Neural progenitor cell (in vitro differentiated cells): Measurements from ENCODE around the gene CES3. TPM values are rescaled to one million over a fixed set of nuclear protein-coding genes. Genes with fewer than 3 reads are reported as not detected.

Source experiments
- DNase-seq: peaks from one replicate; pipeline ENCODE4 v3.0.0-alpha.2; 2016; ENCODE audit warnings: low spot score
- H2AFZ ChIP-seq: fragments of 200-600 bp; sonication (generic); replicated peaks from 2 replicates; pipeline ENCODE4 v1.6.1; 2016; ENCODE audit warnings: antibody characterized with exemption
- H3F3A ChIP-seq: fragments of 200-600 bp; sonication (generic); 2 replicates; pipeline ENCODE4 v1.6.1; 2016; ENCODE audit warnings: antibody characterized with exemption, low read depth
- H3K27ac ChIP-seq: fragments of 200-600 bp; sonication (generic); 2 replicates; pipeline ENCODE4 v1.5.1; 2016; ENCODE audit warnings: mild to moderate bottlenecking
- H3K27me3 ChIP-seq: fragments of 200-600 bp; sonication (generic); 2 replicates; pipeline ENCODE4 v1.6.1; 2016; ENCODE audit warnings: mild to moderate bottlenecking, moderate library complexity
- H3K36me3 ChIP-seq: fragments of 200-600 bp; sonication (generic); 2 replicates; pipeline ENCODE4 v1.5.1; 2016
- H3K4me1 ChIP-seq: fragments of 200-600 bp; sonication (generic); 2 replicates; pipeline ENCODE4 v1.6.1; 2016; ENCODE audit warnings: mixed run types
- H3K4me2 ChIP-seq: fragments of 200-600 bp; sonication (generic); 2 replicates; pipeline ENCODE4 v1.6.1; 2016
- H3K4me3 ChIP-seq: fragments of 200-600 bp; sonication (generic); 2 replicates; pipeline ENCODE4 v1.5.1; 2016
- H3K79me2 ChIP-seq: fragments of 200-600 bp; sonication (generic); 2 replicates; pipeline ENCODE4 v1.6.1; 2016; ENCODE audit warnings: low read depth
- H3K9ac ChIP-seq: fragments of 200-600 bp; sonication (generic); 2 replicates; pipeline ENCODE4 v1.6.1; 2016
- H3K9me3 ChIP-seq: fragments of 200-600 bp; sonication (generic); 2 replicates; pipeline ENCODE4 v1.5.1; 2016; ENCODE audit warnings: low read depth
- H4K20me1 ChIP-seq: fragments of 200-600 bp; sonication (generic); 2 replicates; pipeline ENCODE4 v1.6.1; 2016; ENCODE audit warnings: low read depth
- H3K27ac Mint-ChIP-seq: 3 replicates; pipeline ENCODE4 v1.8.0; 2021; ENCODE audit warnings: mixed read lengths
- H3K27me3 Mint-ChIP-seq: 2 replicates; pipeline ENCODE4 v1.8.0; 2022; ENCODE audit warnings: low read depth, mild to moderate bottlenecking, inconsistent platforms, moderate library complexity, mixed read lengths; ENCODE audit not compliant: insufficient read depth
- H3K36me3 Mint-ChIP-seq: 3 replicates; pipeline ENCODE4 v1.8.0; 2021; ENCODE audit warnings: mixed read lengths
- H3K4me1 Mint-ChIP-seq: 3 replicates; pipeline ENCODE4 v1.8.0; 2021; ENCODE audit warnings: mixed read lengths
- H3K4me3 Mint-ChIP-seq: 3 replicates; pipeline ENCODE4 v1.8.0; 2021; ENCODE audit warnings: mild to moderate bottlenecking, moderate library complexity, mixed read lengths
- H3K9me3 Mint-ChIP-seq: 3 replicates; pipeline ENCODE4 v1.8.0; 2020; ENCODE audit warnings: mixed read lengths
- EZH2 ChIP-seq: fragments of 200-600 bp; sonication (generic); IDR thresholded peaks from 2 replicates; pipeline ENCODE4 v1.6.1; 2017; ENCODE audit warnings: antibody characterized with exemption, mild to moderate bottlenecking, moderate library complexity
- EZH2phosphoT487 ChIP-seq: fragments of 200-600 bp; sonication (generic); IDR thresholded peaks from 2 replicates; pipeline ENCODE4 v1.6.1; 2017; ENCODE audit warnings: antibody characterized with exemption
- total RNA-seq: library from RNA; depleted of rRNA; stranded (reverse); fragments of >200 nt; gene quantifications from 2 replicates; pipeline ENCODE4 v1.2.3, GENCODE V29; 2015; ENCODE audit warnings: low replicate concordance
- TF ChIP-seq, protein P1 (sequence below): fragments of 200-600 bp; sonication (generic); IDR thresholded peaks from 2 replicates; pipeline ENCODE4 v1.5.1; 2017; ENCODE audit warnings: antibody characterized with exemption, mild to moderate bottlenecking

The CES3 gene
- total RNA-seq, 1 donor from 2014 or later: 5.7 TPM

- Mint-ChIP-seq H3K4me3 (peak overlapping the region; percentile 1), H3K36me3 (peaks cover 18% of the 10 kb centered on the region), H3K27ac (no peak overlapping the region), H3K9me3 (no peaks in the 10 kb centered on the region), H3K4me1 (peaks cover 29% of the 10 kb centered on the region), H3K27me3 (peaks cover 4% of the 10 kb centered on the region)
- TF ChIP-seq, protein P1, sequence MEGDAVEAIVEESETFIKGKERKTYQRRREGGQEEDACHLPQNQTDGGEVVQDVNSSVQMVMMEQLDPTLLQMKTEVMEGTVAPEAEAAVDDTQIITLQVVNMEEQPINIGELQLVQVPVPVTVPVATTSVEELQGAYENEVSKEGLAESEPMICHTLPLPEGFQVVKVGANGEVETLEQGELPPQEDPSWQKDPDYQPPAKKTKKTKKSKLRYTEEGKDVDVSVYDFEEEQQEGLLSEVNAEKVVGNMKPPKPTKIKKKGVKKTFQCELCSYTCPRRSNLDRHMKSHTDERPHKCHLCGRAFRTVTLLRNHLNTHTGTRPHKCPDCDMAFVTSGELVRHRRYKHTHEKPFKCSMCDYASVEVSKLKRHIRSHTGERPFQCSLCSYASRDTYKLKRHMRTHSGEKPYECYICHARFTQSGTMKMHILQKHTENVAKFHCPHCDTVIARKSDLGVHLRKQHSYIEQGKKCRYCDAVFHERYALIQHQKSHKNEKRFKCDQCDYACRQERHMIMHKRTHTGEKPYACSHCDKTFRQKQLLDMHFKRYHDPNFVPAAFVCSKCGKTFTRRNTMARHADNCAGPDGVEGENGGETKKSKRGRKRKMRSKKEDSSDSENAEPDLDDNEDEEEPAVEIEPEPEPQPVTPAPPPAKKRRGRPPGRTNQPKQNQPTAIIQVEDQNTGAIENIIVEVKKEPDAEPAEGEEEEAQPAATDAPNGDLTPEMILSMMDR: no peak
- TF ChIP-seq EZH2 (no peak), EZH2phosphoT487 (no peak)
- H3K9me3 ChIP-seq: no peaks in the 10 kb centered on the region
- H2AFZ ChIP-seq: no peak overlapping the region
- H3K4me3 ChIP-seq: no peak overlapping the region
- H3K79me2 ChIP-seq: peaks cover 9% of the 10 kb centered on the region
- H3K4me2 ChIP-seq: no peak overlapping the region
- peaks cover 19% of the 10 kb centered on the region for H4K20me1 ChIP-seq
- H3K9ac ChIP-seq: no peak overlapping the region
- peaks cover 10% of the 10 kb centered on the region for H3K4me1 ChIP-seq
- H3F3A ChIP-seq: no peaks in the 10 kb centered on the region
- peaks cover 9% of the 10 kb centered on the region for H3K27me3 ChIP-seq
- no peaks in the 10 kb centered on the region for H3K36me3 ChIP-seq
- no peak for DNase-seq
- H3K27ac ChIP-seq: no peak overlapping the region
Measured at GRCh38 chr16:66937725-66938337, 23.2 kb upstream of the CES3 start.

DNA sequence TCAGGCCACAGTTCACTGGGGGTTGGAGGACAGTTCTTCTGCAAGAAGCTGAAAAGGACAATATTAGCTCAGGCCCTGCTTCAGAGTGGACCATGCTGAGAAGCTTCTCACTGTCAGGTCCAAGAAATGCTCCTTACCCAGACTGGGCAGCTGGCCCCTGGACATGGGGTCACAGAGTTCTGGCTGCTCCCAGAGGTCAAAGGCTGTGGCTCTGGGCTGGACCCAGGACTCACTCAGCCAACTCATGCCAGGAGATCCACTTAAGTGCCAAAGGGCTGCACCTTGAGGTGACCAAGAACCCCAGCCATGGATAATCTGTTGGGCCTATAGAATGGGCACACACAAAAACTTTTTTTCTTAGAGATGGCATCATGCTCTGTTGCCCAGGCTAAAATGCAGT is 21.7 kb upstream of the CES3 start:
- Mint-ChIP-seq H3K27ac (no peak overlapping the region), H3K4me3 (no peak overlapping the region), H3K27me3 (peaks cover 3% of the 10 kb centered on the region), H3K4me1 (peaks cover 16% of the 10 kb centered on the region), H3K9me3 (no peaks in the 10 kb centered on the region), H3K36me3 (peaks cover 21% of the 10 kb centered on the region)
- no peak for TF ChIP-seq EZH2phosphoT487
- no peak for TF ChIP-seq EZH2
- TF ChIP-seq, protein P1: no peak
- H3K4me2 ChIP-seq: no peak overlapping the region
- peaks cover 6% of the 10 kb centered on the region for H3K4me1 ChIP-seq
- no peak overlapping the region for H3K4me3 ChIP-seq
- H4K20me1 ChIP-seq: peaks cover 14% of the 10 kb centered on the region
- H3K79me2 ChIP-seq: no peaks in the 10 kb centered on the region
- H3K27ac ChIP-seq: no peak overlapping the region
- no peak for DNase-seq
- no peak overlapping the region for H2AFZ ChIP-seq
- H3F3A ChIP-seq: no peaks in the 10 kb centered on the region
- no peaks in the 10 kb centered on the region for H3K9me3 ChIP-seq
- H3K36me3 ChIP-seq: no peaks in the 10 kb centered on the region
- H3K27me3 ChIP-seq: peaks cover 9% of the 10 kb centered on the region
- no peak overlapping the region for H3K9ac ChIP-seq

DNA sequence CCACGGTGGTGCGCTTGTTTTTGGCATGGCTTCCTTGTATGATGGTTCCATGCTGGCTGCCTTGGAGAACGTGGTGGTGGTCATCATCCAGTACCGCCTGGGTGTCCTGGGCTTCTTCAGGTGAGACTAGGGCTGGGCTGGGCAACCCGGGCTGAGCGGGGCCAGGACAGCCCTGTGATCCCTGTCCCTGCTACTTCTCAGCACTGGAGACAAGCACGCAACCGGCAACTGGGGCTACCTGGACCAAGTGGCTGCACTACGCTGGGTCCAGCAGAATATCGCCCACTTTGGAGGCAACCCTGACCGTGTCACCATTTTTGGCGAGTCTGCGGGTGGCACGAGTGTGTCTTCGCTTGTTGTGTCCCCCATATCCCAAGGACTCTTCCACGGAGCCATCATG is 20.8 kb upstream of the CES3 start:
- H3K27ac Mint-ChIP-seq: no peak overlapping the region
- H4K20me1 ChIP-seq: peaks cover 14% of the 10 kb centered on the region
- H3K9me3 ChIP-seq: no peaks in the 10 kb centered on the region
- no peak for DNase-seq
- H3K36me3 ChIP-seq: no peaks in the 10 kb centered on the region
- TF ChIP-seq EZH2 (no peak), EZH2phosphoT487 (no peak)
- TF ChIP-seq, protein P1: no peak
- H3K4me2 ChIP-seq: no peak overlapping the region
- H3K36me3 Mint-ChIP-seq: peaks cover 21% of the 10 kb centered on the region
- H3K4me3 ChIP-seq: no peak overlapping the region
- H3K9me3 Mint-ChIP-seq: no peaks in the 10 kb centered on the region
- peaks cover 6% of the 10 kb centered on the region for H3K27me3 ChIP-seq
- H3K27ac ChIP-seq: no peak overlapping the region
- H3K4me3 Mint-ChIP-seq: no peak overlapping the region
- no peak overlapping the region for H3K9ac ChIP-seq
- H3K4me1 ChIP-seq: peaks cover 3% of the 10 kb centered on the region
- H2AFZ ChIP-seq: no peak overlapping the region
- H3K27me3 Mint-ChIP-seq: peaks cover 6% of the 10 kb centered on the region
- H3K79me2 ChIP-seq: no peaks in the 10 kb centered on the region
- no peaks in the 10 kb centered on the region for H3F3A ChIP-seq
- H3K4me1 Mint-ChIP-seq: peaks cover 10% of the 10 kb centered on the region
